ENCODE measurements around the gene IQGAP1. TPM values are rescaled to one million over a fixed set of nuclear protein-coding genes. Genes with fewer than 3 reads are reported as not detected.

Gene IQGAP1
- polyA plus RNA-seq, 2 of the 4 experiments (the other 2 are of a cell fraction), result 100 to 168 TPM

- no peak overlapping the region for H3K4me3 ChIP-seq
- CTCF ChIA-PET, result interaction anchor here (1.1 to 4.2 kb wide), 6 partner anchors 23 to 166 kb away, joined by 3 to 34 read pairs (median 4); no protein-coding TSS in a partner anchor
- TF ChIP-seq HOXA7 (CRISPR knock-in tag; IDR thresholded peaks at IDR 0.05) (no peak), POLR2AphosphoS2 (conservative IDR thresholded peaks at IDR 0.05; ENCODE audit: low read length) (no peak), ESRRA (IDR thresholded peaks at IDR 0.05; ENCODE audit: borderline replicate concordance, low read length) (no peak), RNF2 (IDR thresholded peaks at IDR 0.05; ENCODE audit: borderline replicate concordance, low read depth) (no peak), NPAS2 (CRISPR knock-in tag; IDR thresholded peaks at IDR 0.05; ENCODE audit: borderline replicate concordance) (no peak), RCOR1 (IDR thresholded peaks at IDR 0.05; ENCODE audit: low read depth, low read length) (no peak), FOSL2 (IDR thresholded peaks at IDR 0.05) (no peak), FOSL2 (CRISPR knock-in tag; IDR thresholded peaks at IDR 0.05) (no peak), EP300 (IDR thresholded peaks at IDR 0.05) (no peak), REST (IDR thresholded peaks at IDR 0.05) (no peak), CBX8 (IDR thresholded peaks at IDR 0.05) (no peak)
- TF ChIP-seq, protein P1, sequence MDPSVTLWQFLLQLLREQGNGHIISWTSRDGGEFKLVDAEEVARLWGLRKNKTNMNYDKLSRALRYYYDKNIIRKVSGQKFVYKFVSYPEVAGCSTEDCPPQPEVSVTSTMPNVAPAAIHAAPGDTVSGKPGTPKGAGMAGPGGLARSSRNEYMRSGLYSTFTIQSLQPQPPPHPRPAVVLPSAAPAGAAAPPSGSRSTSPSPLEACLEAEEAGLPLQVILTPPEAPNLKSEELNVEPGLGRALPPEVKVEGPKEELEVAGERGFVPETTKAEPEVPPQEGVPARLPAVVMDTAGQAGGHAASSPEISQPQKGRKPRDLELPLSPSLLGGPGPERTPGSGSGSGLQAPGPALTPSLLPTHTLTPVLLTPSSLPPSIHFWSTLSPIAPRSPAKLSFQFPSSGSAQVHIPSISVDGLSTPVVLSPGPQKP (IDR thresholded peaks at IDR 0.05; ENCODE audit: low read depth, low read length), result no peak
These were observed 71.3 kb downstream of the IQGAP1 start for GRCh38 chr15:90459368-90459767.

GRCh38 chr15:90460142-90460824 is 72.2 kb downstream of the IQGAP1 start:
- WGBS (ENCODE audit: missing lambda C conversion rate), result 93% methylated on average over 6 of the region's 6 CpGs
- no peak overlapping the region for H3K27ac ChIP-seq
- FAIRE-seq, result no peak
- H3K9me3 ChIP-seq, result no peaks in the 10 kb centered on the region
- ChIA-PET CTCF (interaction anchor here (0.9 to 4.2 kb wide), 11 partner anchors 9 to 472 kb away, joined by 3 to 34 read pairs (median 4); partner anchors contain the start of gene HDDC3), POLR2A (no interaction called here)
- TF ChIP-seq RARB (CRISPR knock-in tag; IDR thresholded peaks at IDR 0.05) (no peak), ZSCAN20 (CRISPR knock-in tag; IDR thresholded peaks at IDR 0.05) (no peak), HOXB5 (CRISPR knock-in tag; IDR thresholded peaks at IDR 0.05) (no peak), REST (IDR thresholded peaks at IDR 0.05) (no peak), HMGXB4 (CRISPR knock-in tag; IDR thresholded peaks at IDR 0.05; ENCODE audit: borderline replicate concordance) (no peak), RFX5 (IDR thresholded peaks at IDR 0.05) (no peak), KDM5A (IDR thresholded peaks at IDR 0.05) (no peak), HDAC2 (IDR thresholded peaks at IDR 0.05) (no peak), MAFK (IDR thresholded peaks at IDR 0.05; ENCODE audit: partially characterized antibody) (no peak), HOXB13 (CRISPR knock-in tag; IDR thresholded peaks at IDR 0.05; ENCODE audit: low read depth) (no peak), CBX8 (IDR thresholded peaks at IDR 0.05) (no peak), JUN (IDR thresholded peaks at IDR 0.05) (no peak), NFE2L2 (conservative IDR thresholded peaks at IDR 0.05; ENCODE audit: low read length) (no peak), MAX (IDR thresholded peaks at IDR 0.05) (no peak), SMC3 (IDR thresholded peaks at IDR 0.05) (no peak), RCOR1 (IDR thresholded peaks at IDR 0.05; ENCODE audit: low read depth, low read length) (no peak)
- TF ChIP-seq, protein P2, sequence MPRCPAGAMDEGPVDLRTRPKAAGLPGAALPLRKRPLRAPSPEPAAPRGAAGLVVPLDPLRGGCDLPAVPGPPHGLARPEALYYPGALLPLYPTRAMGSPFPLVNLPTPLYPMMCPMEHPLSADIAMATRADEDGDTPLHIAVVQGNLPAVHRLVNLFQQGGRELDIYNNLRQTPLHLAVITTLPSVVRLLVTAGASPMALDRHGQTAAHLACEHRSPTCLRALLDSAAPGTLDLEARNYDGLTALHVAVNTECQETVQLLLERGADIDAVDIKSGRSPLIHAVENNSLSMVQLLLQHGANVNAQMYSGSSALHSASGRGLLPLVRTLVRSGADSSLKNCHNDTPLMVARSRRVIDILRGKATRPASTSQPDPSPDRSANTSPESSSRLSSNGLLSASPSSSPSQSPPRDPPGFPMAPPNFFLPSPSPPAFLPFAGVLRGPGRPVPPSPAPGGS (IDR thresholded peaks at IDR 0.05), result no peak
- H3K4me2 ChIP-seq, result no peak overlapping the region
- H3K4me3 ChIP-seq, result no peak overlapping the region
- no peak for ATAC-seq
- no peak for DNase-seq (ENCODE audit: low read depth in 1 of 2, low spot score in 1 of 2)
- no peaks in the 10 kb centered on the region for H3K4me1 ChIP-seq

More at GRCh38 chr15:90459368-90459767, 71.3 kb downstream of the IQGAP1 start:
- Histone ChIP-seq H3K4me2 (no peak overlapping the region), H3K4me1 (no peaks in the 10 kb centered on the region), H3K27ac (no peak overlapping the region), H3K9me3 (no peaks in the 10 kb centered on the region)
- POLR2A ChIA-PET, result no interaction called here
- no peak for FAIRE-seq
- DNase-seq (ENCODE audit: low read depth in 1 of 2, low spot score in 1 of 2), result no peak
- ATAC-seq, result no peak
- 95% methylated on average over 4 of the region's 4 CpGs for WGBS (ENCODE audit: missing lambda C conversion rate)

Data from A549 (cell line).